Right lung (tissue), 5 donors: ENCODE results near the gene PRDM5. TPM values are rescaled to one million over a fixed set of nuclear protein-coding genes. Genes with fewer than 3 reads are reported as not detected.

Experiments
- DNase-seq, 2 donors: peaks; one replicate each; pipeline ENCODE4 v3.0.0-alpha.2; 2013
- polyA plus RNA-seq, 5 donors: library from polyadenylated mRNA; unstranded; fragments of 120-200 nt; gene quantifications; one replicate each; pipeline versions ENCODE4 v1.2.1 to v1.2.3, GENCODE V29; 2013; ENCODE audit warnings: inconsistent platforms in 1 of 5, low replicate concordance in 1 of 5; ENCODE audit not compliant: insufficient read length in 5 of 5, insufficient read depth in 1 of 5

The PRDM5 gene
- polyA plus RNA-seq, 5 donors: 21.2 to 40.2 (median 31.4) TPM

DNA sequence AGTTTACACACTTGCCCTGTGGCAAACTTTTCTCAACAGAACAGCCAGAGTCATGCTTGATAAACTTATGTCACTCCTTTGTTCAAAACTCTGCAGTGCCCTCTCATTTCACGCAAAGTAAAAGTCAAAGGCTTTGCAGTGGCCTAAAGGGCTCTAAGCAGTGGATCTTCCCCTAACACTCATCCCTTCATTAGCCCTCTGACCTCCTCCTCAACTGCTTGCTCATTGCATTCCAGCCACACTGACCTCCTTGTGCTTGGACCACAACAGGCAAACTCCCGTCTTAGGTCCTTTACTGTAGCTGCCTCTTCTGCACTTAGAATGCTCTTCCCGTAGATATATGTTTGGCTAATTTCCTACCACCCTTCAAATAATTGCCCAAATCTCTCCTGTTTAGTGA lies 5.6 kb downstream of the PRDM5 start:
- no peak for DNase-seq

DNA sequence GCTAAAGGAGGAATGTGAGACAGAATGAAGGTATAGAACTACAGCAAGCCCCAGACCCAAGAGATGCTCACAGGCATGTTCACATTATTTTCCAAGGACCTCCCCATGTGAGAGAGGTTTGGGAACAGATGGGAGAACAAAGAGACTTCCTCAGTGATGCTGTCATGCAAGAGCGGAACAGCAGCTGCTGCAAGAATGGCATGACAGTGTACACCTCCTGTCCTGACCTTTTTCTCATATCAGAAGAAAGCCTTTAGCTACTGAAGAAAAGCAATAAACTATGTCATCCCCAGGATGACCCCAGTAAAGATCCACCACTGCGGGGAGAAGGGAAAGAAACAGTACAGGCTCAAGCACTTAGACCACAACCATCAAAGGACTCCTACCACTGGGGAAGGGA lies 7.2 kb downstream of the PRDM5 start:
- no peak for DNase-seq

DNA sequence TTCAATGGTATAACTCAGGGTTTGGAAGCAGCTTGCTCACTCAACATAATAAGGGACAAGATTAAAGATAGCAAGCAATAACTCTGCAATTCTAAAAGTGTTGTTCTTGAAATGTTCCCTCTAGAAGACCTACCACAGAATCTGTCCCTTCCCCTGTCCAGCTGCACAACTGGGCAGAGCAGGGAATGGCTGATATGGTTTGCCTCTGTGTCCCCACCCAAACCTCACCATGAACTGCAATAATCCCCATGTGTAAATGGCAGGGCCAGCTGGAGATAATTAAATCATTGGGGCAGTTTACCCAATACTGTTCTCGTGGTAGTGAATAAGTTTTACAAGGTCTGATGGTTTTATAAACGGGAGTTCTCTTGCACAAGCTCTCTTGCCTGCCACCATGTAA lies 19.1 kb downstream of the PRDM5 start:
- no peak for DNase-seq

DNA sequence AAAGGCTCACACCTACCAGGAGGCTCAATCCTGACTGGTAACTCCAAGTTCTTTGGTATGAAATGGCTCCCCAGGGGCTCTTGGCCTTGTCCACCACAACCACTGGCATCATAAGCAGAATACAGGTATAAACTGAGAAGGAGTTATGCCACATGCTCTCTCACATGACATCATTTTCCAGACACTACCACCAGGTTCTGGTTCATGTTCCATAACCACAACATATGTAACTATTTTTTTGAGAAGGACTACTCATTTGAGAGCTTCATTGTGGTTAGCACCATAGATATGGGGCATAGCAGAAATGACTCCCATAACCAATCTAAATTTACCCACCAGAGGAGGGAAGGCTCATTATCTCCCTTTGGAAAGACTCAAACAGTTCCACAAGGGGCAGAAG lies 19.6 kb downstream of the PRDM5 start:
- DNase-seq: no peak

DNA sequence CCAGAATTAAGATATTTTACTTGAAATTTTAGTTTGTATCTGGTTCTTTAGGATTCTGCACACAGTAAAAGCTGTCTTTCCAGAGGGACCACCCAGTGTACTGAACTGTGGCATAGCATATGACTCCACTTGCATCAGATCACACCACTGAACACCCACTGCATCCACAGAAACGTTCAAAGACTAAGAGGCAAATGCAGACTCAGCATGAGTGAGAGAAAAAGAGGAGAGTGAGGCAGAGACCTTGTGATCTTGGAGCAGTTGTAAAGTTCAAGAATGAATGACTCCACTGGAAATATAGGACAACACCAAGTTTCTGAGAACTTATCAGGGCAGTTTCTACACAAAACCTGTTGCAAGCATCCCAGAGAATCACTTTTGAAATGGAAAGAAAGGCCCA lies 20.8 kb downstream of the PRDM5 start:
- DNase-seq: no peak

DNA sequence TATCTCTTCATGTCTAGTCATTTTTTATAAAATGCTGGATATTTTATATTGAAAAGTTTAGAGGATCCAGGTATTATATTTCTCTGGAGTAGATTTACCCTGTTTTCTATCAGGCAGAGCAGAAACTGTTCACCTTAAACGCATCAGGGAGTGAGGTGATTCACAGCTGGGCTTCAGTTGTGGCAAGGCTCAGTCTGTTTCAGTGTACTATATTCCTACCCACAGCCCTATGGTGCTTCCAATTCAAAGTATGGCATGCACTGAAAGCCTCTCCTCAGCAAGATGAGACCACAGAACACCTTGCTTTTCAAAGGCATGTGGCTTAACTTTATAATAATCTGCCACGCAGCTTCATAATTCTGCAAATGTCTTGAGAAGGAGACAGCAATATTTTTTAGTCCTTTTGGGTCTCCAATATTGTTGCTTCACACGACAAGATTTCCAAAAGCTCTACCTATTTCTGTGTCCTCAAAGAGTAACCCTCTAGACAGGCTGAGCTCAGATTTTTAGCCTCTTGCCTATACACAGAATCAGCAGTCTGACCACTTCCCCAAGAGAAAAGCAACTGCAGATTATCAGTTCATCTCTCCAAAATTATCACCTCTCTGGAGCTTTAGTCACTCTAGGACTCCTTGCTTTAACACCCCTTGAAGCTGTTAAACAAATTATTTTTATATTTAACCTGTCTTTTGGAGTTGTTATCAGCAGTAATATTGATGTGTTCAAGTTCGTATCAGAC lies 24.4 kb downstream of the PRDM5 start:
- DNase-seq: no peak

DNA sequence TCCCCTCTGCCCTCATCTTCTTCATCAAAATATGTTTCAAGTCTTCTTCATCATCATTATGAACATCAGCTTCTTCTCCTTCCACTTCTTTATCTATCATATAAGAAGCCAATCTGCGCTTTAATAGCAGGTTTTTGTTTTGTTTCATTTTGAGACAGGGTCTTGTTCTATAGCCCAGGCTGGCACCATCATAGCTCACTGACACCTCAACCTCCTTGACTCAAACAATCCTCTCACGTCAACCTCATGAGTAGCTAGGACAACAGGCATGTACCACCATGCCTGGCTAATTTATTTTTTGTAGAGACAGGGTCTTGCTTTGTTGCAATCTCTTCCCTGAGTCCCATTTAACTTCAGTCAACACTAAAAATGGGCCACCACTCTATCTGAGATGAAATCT lies 27.0 kb downstream of the PRDM5 start:
- no peak for DNase-seq

DNA sequence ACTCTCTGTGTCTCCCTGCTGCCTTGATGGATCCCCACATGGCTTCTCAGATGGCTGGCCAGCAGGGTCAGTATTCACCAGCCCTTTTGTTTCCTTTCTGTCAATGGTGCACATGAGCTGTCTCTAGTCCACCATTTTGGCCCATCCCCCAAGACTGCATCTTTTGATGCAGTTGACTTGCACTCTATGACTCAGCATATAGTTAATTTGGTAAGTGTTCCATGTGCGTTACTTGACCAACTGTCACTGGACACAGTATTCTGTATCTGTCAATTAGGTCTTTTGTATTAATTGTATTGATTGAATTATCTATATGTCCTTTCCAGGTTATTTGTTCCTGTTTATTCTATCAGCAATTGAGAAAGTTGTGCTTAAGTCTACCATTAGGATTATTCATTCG lies 29.2 kb downstream of the PRDM5 start:
- no peak for DNase-seq

DNA sequence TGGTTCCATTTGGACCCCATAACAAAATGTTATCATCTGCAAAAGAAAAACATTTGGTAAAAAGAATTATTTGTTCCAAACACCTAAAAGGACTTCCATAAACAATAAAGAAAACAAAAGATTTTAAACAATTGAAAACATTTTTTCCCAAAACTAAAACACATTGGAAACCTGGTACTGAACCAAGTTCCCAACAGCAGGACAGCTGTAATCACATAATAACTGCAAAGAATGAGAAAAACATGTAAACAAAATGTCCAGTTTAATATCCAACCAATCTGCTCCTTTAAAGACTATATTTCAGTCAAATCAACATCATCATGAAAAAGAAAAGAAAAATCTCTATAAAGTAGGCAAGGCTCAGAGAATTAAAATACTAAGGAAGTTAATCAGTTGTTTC lies 36.3 kb downstream of the PRDM5 start:
- peak; percentile 14 to 36 for DNase-seq

DNA sequence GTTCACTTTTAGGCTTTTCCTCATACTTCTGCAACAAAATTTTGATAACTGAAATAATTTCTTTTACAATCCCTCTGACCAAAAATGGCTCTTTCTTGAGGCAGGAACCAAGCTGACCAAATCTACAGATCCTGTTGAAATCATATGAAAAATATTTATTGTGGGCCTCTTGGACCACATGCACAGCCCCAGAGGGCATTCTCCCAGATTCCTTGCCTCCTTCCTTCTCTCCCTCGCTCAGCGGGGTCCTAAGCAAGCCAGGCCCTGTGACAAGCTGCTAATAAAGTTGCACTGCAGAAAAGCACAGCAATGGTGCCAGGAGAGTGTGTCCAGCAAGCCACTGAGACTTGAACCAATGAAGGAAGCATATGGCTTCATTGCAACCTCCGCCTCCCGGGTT lies 40.7 kb downstream of the PRDM5 start:
- no peak for DNase-seq

DNA sequence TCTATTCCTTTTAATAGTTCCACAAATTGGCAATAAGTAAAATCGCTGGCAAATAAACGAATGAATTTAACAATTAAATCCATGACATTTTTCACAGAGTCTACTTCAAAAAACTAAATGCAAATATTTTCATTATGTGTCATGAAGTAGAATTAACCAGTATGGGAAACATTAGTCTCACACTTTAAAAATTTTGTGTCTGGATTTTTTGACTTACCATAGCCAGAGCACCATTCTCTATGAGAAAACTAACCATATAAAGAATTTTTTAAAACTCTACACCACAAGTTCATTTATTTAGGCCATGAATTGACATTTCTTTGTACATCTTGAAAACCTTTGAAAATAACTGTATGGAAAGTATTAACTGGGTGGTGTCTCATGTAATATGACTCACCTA lies 41.2 kb downstream of the PRDM5 start:
- DNase-seq: no peak

DNA sequence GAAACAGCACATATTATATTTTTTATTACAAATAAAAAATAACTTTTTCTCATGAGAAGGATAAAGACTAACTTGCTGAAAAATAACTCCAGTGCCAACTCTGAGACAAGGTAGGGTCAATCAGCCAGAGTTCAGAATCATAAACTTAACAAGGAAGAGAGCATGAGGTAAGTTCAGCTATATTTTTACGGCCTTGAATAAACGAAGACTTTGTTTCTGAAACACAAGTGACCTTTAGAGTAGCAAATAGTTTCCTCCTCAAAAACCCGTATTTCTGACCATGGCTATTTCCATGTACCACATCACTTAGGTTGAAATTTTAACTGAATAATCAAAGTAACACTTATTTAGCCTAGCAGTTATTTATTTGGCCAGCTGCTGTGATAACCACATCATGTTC lies 45.5 kb downstream of the PRDM5 start:
- no peak for DNase-seq

DNA sequence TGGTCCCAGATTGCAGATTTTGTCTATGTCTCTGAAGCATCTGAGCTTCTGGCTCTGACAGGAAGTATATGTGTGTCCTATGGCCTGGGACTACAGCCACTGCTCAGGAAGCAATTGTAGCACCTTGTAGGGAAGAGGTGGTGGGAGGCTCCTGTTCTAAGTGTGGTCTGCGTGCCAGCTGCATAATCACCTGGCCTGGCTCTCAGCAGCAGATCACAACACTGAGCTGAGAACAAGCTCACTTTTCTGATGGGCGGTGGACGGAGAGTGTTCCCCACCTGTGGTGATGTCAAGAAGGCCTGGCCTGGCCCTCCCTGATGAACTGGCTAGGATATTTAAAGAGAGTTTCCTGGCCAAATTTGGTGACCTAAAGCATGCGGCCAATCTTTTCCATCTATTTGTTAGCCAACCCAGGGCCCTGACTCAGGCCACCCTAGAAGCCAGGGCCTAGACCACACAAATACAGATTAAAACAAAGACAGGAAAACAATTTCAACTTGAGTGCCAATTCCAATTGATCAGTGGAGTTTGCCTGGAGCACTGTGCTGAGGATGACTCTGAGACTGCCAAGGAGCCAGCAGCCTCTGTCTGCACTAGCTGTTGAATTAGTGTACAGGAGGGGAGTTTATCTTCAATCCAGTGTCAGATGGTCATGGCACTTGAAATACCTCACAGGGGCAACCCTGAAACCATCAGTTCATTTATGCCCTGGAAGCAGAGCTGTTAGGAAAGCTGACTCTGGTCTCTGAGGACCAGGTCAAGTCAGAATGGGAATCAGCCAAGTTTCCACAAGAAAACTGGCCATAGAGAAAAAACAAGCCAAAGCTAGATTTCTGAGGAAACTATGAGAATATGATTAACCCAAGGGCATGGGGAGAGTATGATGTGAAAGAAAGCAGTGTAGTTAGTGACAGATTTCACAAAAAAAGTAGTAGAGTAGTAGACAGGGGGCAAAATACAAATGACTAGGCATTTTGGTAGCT lies 47.4 kb downstream of the PRDM5 start:
- DNase-seq: peak; percentile 30 to 33

DNA sequence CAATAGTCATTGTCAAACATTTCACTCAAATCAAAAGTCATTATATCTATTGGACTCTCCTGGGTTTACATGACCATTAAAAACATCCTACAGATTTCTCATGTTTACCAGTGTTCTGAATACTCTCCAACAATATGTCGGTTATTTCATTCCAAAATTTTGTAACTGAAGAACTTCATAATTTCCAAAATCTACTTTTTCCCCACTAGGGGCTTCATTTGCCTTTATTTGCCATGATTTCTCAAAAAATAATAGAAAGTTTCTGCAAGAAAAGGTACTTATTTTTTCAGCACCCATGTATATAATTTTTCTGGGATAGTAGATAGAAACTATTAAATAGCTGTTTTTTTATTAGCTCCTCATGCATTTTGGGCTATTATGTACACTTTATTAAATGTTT lies 49.0 kb downstream of the PRDM5 start:
- no peak for DNase-seq

DNA sequence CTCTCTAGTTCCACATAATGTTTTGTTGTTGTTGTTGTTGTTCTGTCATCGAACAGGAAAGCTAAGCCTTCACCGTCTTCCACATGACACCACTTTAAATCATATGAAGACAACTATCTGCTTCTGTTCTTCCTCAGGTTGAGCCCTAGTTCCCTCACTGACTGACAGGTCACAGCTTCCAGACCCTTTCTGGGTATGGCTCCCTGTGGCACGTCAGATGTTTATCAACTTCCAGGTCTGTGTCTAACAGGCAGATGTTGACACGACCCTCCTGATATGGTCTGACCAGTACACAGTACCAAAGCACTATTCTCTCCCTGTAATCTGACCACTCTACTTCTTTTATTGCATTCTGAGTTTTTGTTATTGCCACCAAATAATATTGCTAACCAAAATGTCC lies 51.4 kb downstream of the PRDM5 start:
- DNase-seq: no peak

DNA sequence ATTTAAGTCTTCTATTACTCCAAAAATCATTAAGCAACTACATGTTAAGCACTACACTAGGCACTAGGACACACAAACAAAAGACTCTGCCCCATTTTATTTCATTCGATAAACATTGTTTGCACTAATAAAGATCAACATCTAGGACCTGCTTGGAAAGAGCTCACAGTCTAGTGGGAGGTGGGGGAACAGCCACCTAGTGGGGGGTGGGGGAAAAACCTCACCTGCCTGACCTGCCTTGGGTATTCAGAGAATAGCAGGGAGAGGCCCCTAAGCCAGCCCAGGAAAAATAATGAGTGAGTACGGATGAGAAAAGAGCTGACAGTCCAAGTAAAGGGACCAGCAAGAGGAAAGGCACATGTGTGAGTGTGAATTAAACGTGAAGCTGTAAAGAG lies 52.2 kb downstream of the PRDM5 start:
- DNase-seq: no peak

DNA sequence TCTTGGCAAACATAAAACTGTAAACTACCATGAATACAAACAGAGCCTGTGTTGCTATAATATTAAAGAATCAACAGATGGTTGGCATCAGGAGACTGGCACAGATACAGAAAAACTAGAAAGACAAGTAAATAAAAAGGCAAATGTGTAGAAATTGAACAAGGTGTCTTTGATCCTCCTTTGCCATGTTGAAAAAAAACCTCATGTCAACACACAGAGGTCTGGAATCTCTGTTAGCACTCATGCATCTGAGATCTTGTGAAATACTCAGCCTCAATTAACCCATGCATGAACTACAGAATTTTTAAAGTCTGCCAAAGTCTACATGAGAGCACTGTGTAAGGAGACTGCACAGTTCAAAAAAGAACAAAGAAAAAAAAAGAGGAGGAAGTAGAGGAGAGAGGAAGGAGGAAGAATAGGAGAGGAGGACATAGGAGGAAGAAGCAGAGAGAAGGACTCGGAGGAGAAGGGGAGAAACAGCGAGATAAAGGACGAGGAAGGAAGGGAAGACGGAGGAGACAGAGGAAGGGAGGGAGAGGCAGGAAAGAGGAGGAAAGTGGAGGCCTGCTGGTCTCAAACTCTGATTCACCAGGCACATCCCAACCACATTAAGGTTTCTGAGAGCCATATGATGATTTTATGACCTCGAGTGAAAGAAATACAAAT lies 52.8 kb downstream of the PRDM5 start:
- DNase-seq: peak; percentile 39 to 54

DNA sequence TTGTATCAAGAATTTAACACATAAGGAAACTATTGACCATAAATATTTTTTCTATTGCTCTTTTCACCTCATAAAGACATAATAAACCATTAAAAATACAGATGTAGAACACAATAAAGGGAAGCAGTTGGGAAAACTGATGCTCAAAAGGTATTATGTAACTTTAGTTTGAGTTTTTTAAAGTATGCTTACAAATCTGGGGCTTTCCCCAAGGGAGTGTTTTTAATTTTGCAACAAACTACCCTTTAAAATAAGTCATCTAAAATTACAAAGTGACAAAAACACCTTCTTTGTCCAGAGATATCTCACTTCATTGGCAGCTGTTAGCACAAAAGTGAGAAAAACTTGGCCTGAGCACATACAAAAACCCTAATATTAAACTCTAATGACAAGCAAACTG lies 55.0 kb downstream of the PRDM5 start:
- no peak for DNase-seq

DNA sequence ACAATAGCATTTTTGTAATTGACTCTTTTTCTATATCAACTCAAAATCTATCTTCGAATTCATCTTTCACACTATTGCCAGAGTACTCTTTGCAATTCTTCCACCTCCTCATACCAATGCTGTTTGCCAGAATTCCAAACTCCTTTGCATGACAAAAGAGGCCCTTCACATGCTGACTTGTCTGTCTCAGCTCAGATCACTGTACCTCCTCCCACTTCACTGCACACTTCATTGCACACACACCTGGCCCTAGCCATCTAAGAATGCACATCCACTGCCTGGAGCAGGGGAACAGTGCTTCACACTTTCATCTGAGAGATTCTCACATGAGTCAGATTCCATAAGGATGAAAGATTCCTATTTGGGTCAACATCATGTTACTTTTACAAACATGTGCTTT lies 56.5 kb downstream of the PRDM5 start:
- no peak for DNase-seq

DNA sequence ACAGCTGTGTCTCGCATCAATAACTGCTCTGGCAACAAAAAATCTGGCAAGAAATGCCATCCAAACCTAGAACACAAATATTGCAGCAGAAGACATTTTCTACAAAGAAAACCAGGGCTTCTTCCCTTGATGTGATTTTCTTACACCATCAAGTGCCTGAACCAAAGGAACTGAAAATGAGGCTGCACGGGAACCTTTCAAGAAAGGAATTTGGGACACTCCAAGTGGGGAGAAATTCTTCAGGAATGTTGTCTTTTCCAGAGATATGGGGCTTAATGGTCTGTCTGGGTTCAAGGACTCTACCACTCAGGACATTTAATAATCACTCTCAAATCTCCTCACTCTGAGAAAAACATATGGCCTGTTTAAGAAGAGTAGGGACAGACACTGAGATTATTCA lies 57.6 kb downstream of the PRDM5 start:
- no peak for DNase-seq

DNA sequence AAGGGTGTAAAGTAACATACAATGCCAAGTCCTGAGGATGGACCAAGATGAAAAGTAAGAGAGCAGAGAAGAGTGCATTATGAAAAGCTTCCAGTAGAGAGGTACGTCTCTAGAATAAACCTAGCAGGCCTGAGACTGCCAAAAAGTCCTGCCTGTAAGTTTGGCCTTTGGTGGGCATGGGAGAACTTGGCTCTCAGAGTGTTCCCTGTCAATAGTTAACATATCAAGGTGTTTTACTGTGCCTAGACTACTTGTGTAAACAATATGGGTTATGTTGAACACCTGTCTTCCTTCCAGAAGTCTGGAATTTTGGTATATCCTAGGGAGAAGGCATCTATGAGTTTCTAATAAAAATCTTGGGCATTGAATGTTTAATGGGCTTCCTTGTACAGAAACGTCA lies 60.1 kb downstream of the PRDM5 start:
- no peak for DNase-seq

DNA sequence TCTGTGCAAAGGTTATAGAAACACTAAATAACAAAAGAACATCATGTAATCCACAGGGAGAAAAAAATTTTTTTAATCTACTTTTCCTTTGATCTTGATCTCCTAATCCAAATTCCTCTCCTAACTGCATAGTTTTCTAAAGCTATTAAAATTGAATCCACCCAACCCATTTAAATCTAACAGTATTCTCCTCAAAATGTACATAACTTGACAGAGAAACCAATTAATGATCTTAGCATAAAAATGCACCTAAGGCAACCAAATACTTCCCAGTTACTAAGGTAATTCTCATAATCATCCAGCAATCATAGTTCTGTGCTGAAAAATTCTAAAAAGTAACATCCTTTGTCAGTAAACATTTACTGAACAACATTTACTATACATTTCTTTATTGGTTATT lies 60.7 kb downstream of the PRDM5 start:
- DNase-seq: no peak

DNA sequence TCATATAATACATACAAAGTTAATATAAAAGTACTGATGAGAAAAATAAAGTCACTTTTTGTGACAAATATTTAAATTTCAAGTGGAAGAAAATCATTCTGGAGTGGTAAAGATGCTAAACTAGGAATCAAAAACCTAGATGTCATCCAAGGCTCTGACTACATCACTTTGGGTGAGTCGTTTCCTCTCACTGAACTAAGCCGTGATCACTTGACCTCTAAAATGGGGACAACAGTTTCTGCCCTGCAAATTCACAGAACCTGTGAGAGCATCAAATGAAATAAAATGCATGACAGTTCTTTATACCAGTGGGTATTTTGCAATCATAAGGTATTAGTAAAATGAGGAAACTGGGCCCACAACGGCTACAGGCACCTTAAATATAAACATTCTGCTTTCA lies 63.8 kb downstream of the PRDM5 start:
- DNase-seq: no peak
